GM13976 (cell line): ENCODE data around the gene ZNF346.
A peak's percentile ranks its signal among the peaks of the same experiment; 100 is the strongest.

ENCODE experiments used
- DNase-seq: peaks from one replicate; pipeline ENCODE4 v3.0.0; 2012; ENCODE audit warnings: low spot score
- CTCF ChIP-seq: IDR thresholded peaks from 2 replicates; pipeline ENCODE4 v1.5.1; 2012; ENCODE audit warnings: borderline replicate concordance, mild to moderate bottlenecking; ENCODE audit not compliant: insufficient read depth; ENCODE audit errors: extremely low read depth, missing control alignments, control extremely low read depth
- in situ Hi-C: fragments of 300-500 bp; cut with MboI; formaldehyde crosslinking; loops from one replicate; pipeline ENCODE4 v1.12.0; 2022; ENCODE audit warnings: low sequenced_read_pairs, mixed read lengths, inconsistent platforms; ENCODE audit not compliant: unreplicated experiment

Gene ZNF346

GRCh38 chr5:177105691-177106476 lies 83.4 kb downstream of the ZNF346 start:
- TF ChIP-seq CTCF, result no peak
- in situ Hi-C loops, result no loop called here
- DNase-seq, result no peak

- in situ Hi-C loops, result no loop called here
- no peak for DNase-seq
- no peak for TF ChIP-seq CTCF
Measured at GRCh38 chr5:177107159-177107558, 84.7 kb downstream of the ZNF346 start.

GRCh38 chr5:177109810-177110209 lies 87.3 kb downstream of the ZNF346 start:
- no peak for DNase-seq
- no peak for TF ChIP-seq CTCF
- in situ Hi-C loops, result loop anchor here (10.0 kb wide), 2 partner anchors 185 to 445 kb away; no protein-coding TSS in a partner anchor

- peak; percentile 81 for TF ChIP-seq CTCF
- DNase-seq, result peak; percentile 84
- in situ Hi-C loops, result loop anchor here (10.0 kb wide), 2 partner anchors 183 to 447 kb away; no protein-coding TSS in a partner anchor
Measured at GRCh38 chr5:177111720-177112394, 89.4 kb downstream of the ZNF346 start.

GRCh38 chr5:177112589-177113220 lies 90.2 kb downstream of the ZNF346 start:
- in situ Hi-C loops, result loop anchor here (10.0 kb wide), 2 partner anchors 182 to 448 kb away; no protein-coding TSS in a partner anchor

More at GRCh38 chr5:177112589-177113220, 90.2 kb downstream of the ZNF346 start:
- DNase-seq, result no peak
- no peak for TF ChIP-seq CTCF
